Measurements from ENCODE around the gene TNP2. TPM values are rescaled to one million over a fixed set of nuclear protein-coding genes. Genes with fewer than 3 reads are reported as not detected.

The TNP2 gene
- total and polyA plus RNA-seq, 2 donors (not counting 3 experiments of a cell fraction or from before 2014, with no cell fraction given): not detected

GRCh38 chr16:11300560-11300892 is 31.4 kb upstream of the TNP2 start:
- H3K27me3 ChIP-seq (ENCODE audit: control insufficient read depth in 2 of 2, insufficient read depth in 2 of 2, low read length in 2 of 2): no peaks in the 10 kb centered on the region
- CTCF ChIA-PET: no interaction called here
- no peaks in the 10 kb centered on the region for H4K20me1 ChIP-seq (replicated peaks; ENCODE audit: control insufficient read depth, extremely low read depth, insufficient read depth, low read length)
- H3K9me1 ChIP-seq (replicated peaks; ENCODE audit: control insufficient read depth, extremely low read depth, insufficient read depth, low read length): no peaks in the 10 kb centered on the region
- intact Hi-C loops (cut with micrococcal nuclease): no loop called here
- no peak overlapping the region for H2AFZ ChIP-seq (ENCODE audit: low read depth, low read length)
- no peaks in the 10 kb centered on the region for H3K4me1 ChIP-seq (ENCODE audit: control insufficient read depth, extremely low read depth, insufficient read depth, low read length)
- H3K36me3 ChIP-seq (ENCODE audit: control insufficient read depth in 2 of 2, extremely low read depth in 1 of 2, insufficient read depth in 2 of 2, low read length in 2 of 2): no peaks in the 10 kb centered on the region
- H3K4me3 ChIP-seq (replicated peaks in 1 of 3; ENCODE audit: insufficient read depth in 1 of 3, low read depth in 1 of 3, low read length in 3 of 3): no peak overlapping the region
- DNase-seq (ENCODE audit: low read depth, low spot score) (no peak), FAIRE-seq (no peak)
- dilution Hi-C loops (cut with MboI; ENCODE audit: extremely low pct_ligation_motif_present, low sequenced_read_pairs): no loop called here
- no TSS peak for BruUV-seq (replicated peaks)
- TF ChIP-seq MAX (IDR thresholded peaks at IDR 0.05; ENCODE audit: insufficient read depth, insufficient read length) (no peak), POLR2A (IDR thresholded peaks at IDR 0.05; ENCODE audit: low read depth, low read length) (no peak), EZH2 (IDR thresholded peaks at IDR 0.05; ENCODE audit: borderline replicate concordance, low read depth, low read length, severe bottlenecking) (no peak), POLR2AphosphoS5 (IDR thresholded peaks at IDR 0.05; ENCODE audit: insufficient read depth, low read depth, low read length) (no peak), FOS (IDR thresholded peaks at IDR 0.05; ENCODE audit: borderline replicate concordance, insufficient read depth, low read length) (no peak), GATA2 (IDR thresholded peaks at IDR 0.05; ENCODE audit: insufficient read depth, insufficient read length, low read depth, low read length) (no peak), JUN (IDR thresholded peaks at IDR 0.05; ENCODE audit: borderline replicate concordance, insufficient read depth, insufficient read length, low read depth) (no peak), MYC (IDR thresholded peaks at IDR 0.05; ENCODE audit: low read depth, low read length) (no peak)
- TF ChIP-seq, protein P1, sequence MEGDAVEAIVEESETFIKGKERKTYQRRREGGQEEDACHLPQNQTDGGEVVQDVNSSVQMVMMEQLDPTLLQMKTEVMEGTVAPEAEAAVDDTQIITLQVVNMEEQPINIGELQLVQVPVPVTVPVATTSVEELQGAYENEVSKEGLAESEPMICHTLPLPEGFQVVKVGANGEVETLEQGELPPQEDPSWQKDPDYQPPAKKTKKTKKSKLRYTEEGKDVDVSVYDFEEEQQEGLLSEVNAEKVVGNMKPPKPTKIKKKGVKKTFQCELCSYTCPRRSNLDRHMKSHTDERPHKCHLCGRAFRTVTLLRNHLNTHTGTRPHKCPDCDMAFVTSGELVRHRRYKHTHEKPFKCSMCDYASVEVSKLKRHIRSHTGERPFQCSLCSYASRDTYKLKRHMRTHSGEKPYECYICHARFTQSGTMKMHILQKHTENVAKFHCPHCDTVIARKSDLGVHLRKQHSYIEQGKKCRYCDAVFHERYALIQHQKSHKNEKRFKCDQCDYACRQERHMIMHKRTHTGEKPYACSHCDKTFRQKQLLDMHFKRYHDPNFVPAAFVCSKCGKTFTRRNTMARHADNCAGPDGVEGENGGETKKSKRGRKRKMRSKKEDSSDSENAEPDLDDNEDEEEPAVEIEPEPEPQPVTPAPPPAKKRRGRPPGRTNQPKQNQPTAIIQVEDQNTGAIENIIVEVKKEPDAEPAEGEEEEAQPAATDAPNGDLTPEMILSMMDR (IDR thresholded peaks at IDR 0.05; ENCODE audit: extremely low read depth in 1 of 2, insufficient read depth in 1 of 2, low read depth in 1 of 2, low read length in 2 of 2): no peak
- no peak overlapping the region for H3K9ac ChIP-seq (replicated peaks; ENCODE audit: extremely low read depth, insufficient read depth, low read length)
- no peaks in the 10 kb centered on the region for H3K9me3 ChIP-seq (replicated peaks; ENCODE audit: control insufficient read depth, insufficient read depth, low read length)
- no peaks in the 10 kb centered on the region for H3K79me2 ChIP-seq (ENCODE audit: control insufficient read depth, insufficient read depth, low read length)
- no peak overlapping the region for H3K4me2 ChIP-seq (ENCODE audit: insufficient read depth, low read length)
- no peak overlapping the region for H3K27ac ChIP-seq (ENCODE audit: insufficient read depth, low read depth, low read length)
- POLR2A ChIA-PET: no interaction called here
